Psoas muscle (tissue), 8 donors: Measurements from ENCODE around the gene STX11. TPM values are rescaled to one million over a fixed set of nuclear protein-coding genes. Genes with fewer than 3 reads are reported as not detected.

Experiments
- ATAC-seq, 4 donors: fragments of 200-7000 bp; cut with Tn5 transposase; one replicate each; pipeline ENCODE4 v1.9.1; 2020; ENCODE audit warnings: moderate library complexity in 3 of 4, mild to moderate bottlenecking in 2 of 4
- DNase-seq, 2 donors: peaks; one replicate each; pipeline ENCODE4 v3.0.0-alpha.2; 2020
- H3K27ac ChIP-seq: fragments of 200-600 bp; one replicate; pipeline ENCODE4 v1.8.0; 2022
- H3K27me3 ChIP-seq, 3 donors: fragments of 200-600 bp in 1 of 3; one replicate each; pipeline versions ENCODE4 v1.6.1 to v1.8.0; 2013 to 2022; ENCODE audit warnings: low read length in 2 of 3, mild to moderate bottlenecking in 2 of 3, moderate library complexity in 1 of 3; ENCODE audit not compliant: insufficient read depth in 3 of 3
- H3K36me3 ChIP-seq, 2 donors: fragments of 200-600 bp in 1 of 2; one replicate each; pipeline versions ENCODE4 v1.6.1 to v1.8.0; 2013 to 2022; ENCODE audit warnings: low read depth in 1 of 2, mild to moderate bottlenecking in 1 of 2, moderate library complexity in 1 of 2; ENCODE audit not compliant: insufficient read depth in 1 of 2
- H3K4me1 ChIP-seq: fragments of 200-600 bp; one replicate; pipeline ENCODE4 v1.8.0; 2022
- H3K4me3 ChIP-seq: fragments of 200-600 bp; one replicate; pipeline ENCODE4 v1.8.0; 2022; ENCODE audit warnings: mild to moderate bottlenecking
- H3K9me3 ChIP-seq: fragments of 200-600 bp; one replicate; pipeline ENCODE4 v1.8.0; 2022
- WGBS, 3 donors: extraction: QIAGEN DNeasy Blood & Tissue Kit; methylation state at CpG; one replicate each; pipeline versions ENCODE4 v1.1.6 to v1.1.7; 2013; 5-methylcytosine and 5-hydroxymethylcytosine counted together
- intact Hi-C, 2 donors: fragments of 100-400 bp; cut with DNase I; formaldehyde crosslinking; loops; one replicate each; pipeline versions ENCODE4 v1.11.0 to v1.14.2; 2022
- polyA plus RNA-seq, 3 donors: library from polyadenylated mRNA; stranded (reverse); fragments of 200-250 nt; gene quantifications; one replicate each; pipeline ENCODE4 v1.2.3, GENCODE V29; 2013
- total RNA-seq, 4 donors: library from RNA; stranded (reverse); fragmentation: NEBNext Ultra II Directional in 2 of 4; extraction: Animal tissue kit (Norgen Biotek cat#: 25700) in 2 of 4; gene quantifications; one replicate each; pipeline versions ENCODE4 v1.2.1 to v1.2.4, GENCODE V29; 2021 to 2023
- TF ChIP-seq, protein P1 (sequence below): fragments of 200-600 bp; IDR thresholded peaks from one replicate; pipeline ENCODE4 v1.8.0; 2022; ENCODE audit warnings: antibody characterized with exemption
- donor health status: healthy with polysubstance abuse.
- donor health status: DM: no; HTN: no; CAD: no; lungs with moderate emphysema.
- donor health status: Bipolar disorder and iron deficiency.
- donor health status: healthy.
- donor health status: DM: yes; HTN: yes; CAD: no.
- donor health status: DM: no; HTN: no; CAD: no.
- donor health status: DM: no; HTN: no; CAD: no.
- donor health status: DM: yes; HTN: yes; CAD: no.

The STX11 gene
- total and polyA plus RNA-seq, 7 donors = 1.2 to 4.6 (median 1.4) TPM

DNA sequence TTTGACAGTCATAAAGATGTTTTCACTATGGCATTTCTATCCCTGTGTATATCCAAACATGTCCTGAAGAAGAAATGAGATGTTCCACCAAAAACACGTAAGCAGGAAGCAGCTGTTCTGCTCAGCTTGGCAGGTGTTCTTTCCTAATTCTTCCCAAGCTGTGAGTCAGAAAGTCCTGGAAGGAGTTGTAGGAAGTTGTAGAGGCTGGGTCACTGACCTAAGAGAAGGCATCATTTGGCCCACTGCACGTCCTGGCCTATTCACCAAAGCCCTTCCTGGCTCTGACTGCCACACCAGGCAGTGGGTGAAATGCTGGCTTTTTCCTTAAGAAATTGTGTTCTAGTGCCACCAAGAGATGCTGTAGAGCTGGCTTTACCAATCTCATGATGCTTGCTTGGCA lies 40.3 kb downstream of the STX11 start:
- ATAC-seq = peak; percentile 51 to 89 (median 82)
- TF ChIP-seq, protein P1, sequence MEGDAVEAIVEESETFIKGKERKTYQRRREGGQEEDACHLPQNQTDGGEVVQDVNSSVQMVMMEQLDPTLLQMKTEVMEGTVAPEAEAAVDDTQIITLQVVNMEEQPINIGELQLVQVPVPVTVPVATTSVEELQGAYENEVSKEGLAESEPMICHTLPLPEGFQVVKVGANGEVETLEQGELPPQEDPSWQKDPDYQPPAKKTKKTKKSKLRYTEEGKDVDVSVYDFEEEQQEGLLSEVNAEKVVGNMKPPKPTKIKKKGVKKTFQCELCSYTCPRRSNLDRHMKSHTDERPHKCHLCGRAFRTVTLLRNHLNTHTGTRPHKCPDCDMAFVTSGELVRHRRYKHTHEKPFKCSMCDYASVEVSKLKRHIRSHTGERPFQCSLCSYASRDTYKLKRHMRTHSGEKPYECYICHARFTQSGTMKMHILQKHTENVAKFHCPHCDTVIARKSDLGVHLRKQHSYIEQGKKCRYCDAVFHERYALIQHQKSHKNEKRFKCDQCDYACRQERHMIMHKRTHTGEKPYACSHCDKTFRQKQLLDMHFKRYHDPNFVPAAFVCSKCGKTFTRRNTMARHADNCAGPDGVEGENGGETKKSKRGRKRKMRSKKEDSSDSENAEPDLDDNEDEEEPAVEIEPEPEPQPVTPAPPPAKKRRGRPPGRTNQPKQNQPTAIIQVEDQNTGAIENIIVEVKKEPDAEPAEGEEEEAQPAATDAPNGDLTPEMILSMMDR = no peak

DNA sequence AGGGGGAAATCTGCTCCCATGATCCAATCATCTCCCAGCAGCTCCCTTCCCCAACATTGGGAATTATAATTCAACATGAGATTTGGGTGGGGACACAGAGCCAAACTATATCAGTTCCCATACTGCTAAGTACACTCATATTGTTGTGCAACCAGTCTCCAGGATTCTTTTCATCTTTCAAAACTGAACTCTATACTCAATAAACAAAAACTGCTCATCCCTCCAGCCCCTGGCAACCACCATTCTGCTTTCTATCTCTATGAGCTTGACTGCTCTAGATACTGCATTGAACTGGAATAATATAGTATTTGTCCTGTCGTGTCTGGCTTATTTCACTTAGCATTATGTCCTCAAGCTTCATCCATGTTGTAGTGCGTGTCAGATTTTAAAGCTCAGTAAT lies 42.9 kb downstream of the STX11 start:
- DNase-seq (no peak), ATAC-seq (no peak)
- TF ChIP-seq, protein P1 = no peak
- intact Hi-C loops = no loop called here
- Histone ChIP-seq H3K27me3 (no peaks in the 10 kb centered on the region), H3K9me3 (no peaks in the 10 kb centered on the region), H3K4me3 (no peak overlapping the region), H3K4me1 (no peaks in the 10 kb centered on the region), H3K36me3 (no peaks in the 10 kb centered on the region), H3K27ac (no peak overlapping the region)
- WGBS, 3 donors = 91 to 94% (median 92%) methylated on average over 2 of the region's 2 CpGs

More for the DNA sequence above, 40.3 kb downstream of the STX11 start:
- H3K9me3 ChIP-seq = no peaks in the 10 kb centered on the region
- H3K4me1 ChIP-seq = no peaks in the 10 kb centered on the region
- 15 to 19% (median 19%) methylated on average over 2 of the region's 2 CpGs for WGBS, 3 donors
- no peak overlapping the region for H3K27ac ChIP-seq
- no peaks in the 10 kb centered on the region for H3K27me3 ChIP-seq
- peaks cover 0 to 12% of the 10 kb centered on the region in 2 donors for H3K36me3 ChIP-seq
- H3K4me3 ChIP-seq = no peak overlapping the region
- intact Hi-C loops = no loop called here
- peak; percentile 34 to 59 for DNase-seq

DNA sequence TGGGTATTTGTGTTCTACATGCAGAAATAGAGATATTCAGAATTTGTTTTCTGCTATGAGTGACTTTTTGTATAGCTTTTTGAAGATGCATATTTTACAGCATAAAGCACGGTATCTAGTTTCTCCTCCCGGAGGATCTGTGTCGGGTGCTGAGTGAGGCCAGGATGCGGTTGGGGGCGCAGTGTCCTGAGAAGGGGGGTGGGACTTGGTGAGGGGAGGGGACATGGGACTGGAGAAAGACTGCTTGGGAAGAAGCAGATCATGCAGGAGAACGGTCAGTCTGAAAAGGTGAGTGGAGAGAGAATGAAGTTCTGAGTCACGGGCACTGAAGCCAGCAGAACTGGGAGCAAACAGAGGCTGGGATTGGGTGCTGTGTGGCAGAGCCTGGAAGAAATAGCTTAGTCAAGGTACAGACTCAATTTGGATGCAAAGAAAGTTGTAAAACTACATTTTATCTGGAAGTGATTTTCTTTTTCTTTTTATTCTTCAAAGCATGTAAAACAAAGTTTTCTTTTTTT lies 44.0 kb downstream of the STX11 start:
- TF ChIP-seq, protein P1 = no peak
- Histone ChIP-seq H3K27ac (no peak overlapping the region), H3K9me3 (no peaks in the 10 kb centered on the region), H3K4me1 (no peaks in the 10 kb centered on the region), H3K27me3 (no peaks in the 10 kb centered on the region), H3K36me3 (no peaks in the 10 kb centered on the region), H3K4me3 (no peak overlapping the region)
- 40 to 57% (median 43%) methylated on average over 7 of the region's 7 CpGs for WGBS, 3 donors
- DNase-seq = no peak
- ATAC-seq = no peak
- intact Hi-C loops = no loop called here

DNA sequence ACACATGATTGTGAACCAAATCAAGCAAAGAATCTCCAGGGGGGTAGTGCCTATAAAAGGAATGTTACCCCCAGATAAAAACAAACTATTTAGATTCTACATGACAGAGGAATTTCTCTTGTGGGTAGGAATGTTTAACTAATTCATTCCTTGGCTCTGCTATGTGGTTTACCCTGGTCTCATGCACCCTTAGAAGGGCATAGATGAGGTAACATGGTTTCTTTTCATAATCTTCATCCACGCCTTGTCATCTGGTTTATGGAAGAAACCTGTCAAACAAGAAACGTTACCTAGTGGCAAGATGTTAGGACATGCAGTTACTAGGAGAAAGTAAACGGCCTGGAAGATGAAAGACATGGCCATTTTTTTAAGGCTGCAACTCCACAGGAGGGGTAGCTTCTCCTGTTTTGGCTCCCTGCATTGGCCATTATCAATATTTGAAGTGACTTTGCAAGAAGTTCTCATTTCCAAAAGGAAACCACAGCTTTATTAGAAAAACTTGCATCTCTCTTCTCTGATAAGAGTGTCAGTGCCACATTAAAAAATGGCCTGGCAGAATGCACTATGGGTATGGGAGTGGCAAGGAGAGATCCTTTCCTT lies 45.5 kb downstream of the STX11 start:
- Histone ChIP-seq H3K4me3 (no peak overlapping the region), H3K27me3 (no peaks in the 10 kb centered on the region), H3K27ac (no peak overlapping the region), H3K36me3 (no peaks in the 10 kb centered on the region), H3K9me3 (no peaks in the 10 kb centered on the region), H3K4me1 (no peaks in the 10 kb centered on the region)
- WGBS, 3 donors = 66 to 80% (median 79%) methylated on average over 3 of the region's 3 CpGs
- DNase-seq (no peak), ATAC-seq (no peak)
- TF ChIP-seq, protein P1 = no peak
- intact Hi-C loops = no loop called here

DNA sequence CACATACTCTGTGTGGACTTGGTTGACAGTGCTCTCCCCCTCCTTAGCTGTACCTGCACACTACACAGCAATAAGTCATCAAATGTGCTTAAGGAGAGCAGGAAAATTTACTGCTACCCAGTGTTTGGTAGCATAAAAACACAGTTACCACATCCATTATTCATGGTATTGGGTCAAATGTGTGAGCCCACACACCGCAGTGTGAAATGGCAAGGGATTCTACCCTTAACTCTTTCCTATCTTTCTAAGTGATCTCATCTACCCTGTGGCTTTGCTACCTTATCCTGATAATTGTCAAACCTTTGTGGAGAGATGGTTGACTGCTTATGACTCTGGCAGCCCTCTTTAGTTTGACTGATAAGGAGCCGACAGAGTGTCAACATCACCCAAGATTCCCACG lies 47.6 kb downstream of the STX11 start:
- Histone ChIP-seq H3K36me3 (no peaks in the 10 kb centered on the region), H3K27ac (no peak overlapping the region), H3K9me3 (peaks cover 8% of the 10 kb centered on the region), H3K4me1 (no peaks in the 10 kb centered on the region), H3K4me3 (no peak overlapping the region), H3K27me3 (no peaks in the 10 kb centered on the region)
- intact Hi-C loops = no loop called here
- no peak for DNase-seq
- 64 to 85% (median 70%) methylated on average over 3 of the region's 3 CpGs for whole genome bisulfite sequencing, 3 donors
- no peak for ATAC-seq
- TF ChIP-seq, protein P1 = no peak
